GM10248 (cell line): ENCODE results near the gene LSM14A.

ENCODE experiments used
- CTCF ChIA-PET: fragments of 300-600 bp; sonication (Branson Sonifier 250); formaldehyde crosslinking; extraction: SDS; loops from one replicate; lab custom pipeline; 2021; ENCODE audit warnings: antibody characterized with exemption; lab: Yijun Ruan, JAX
- POLR2A ChIA-PET: fragments of 350-650 bp; sonication (Branson Sonifier 250); formaldehyde crosslinking; extraction: SDS; loops from one replicate; lab custom pipeline; 2020; ENCODE audit warnings: antibody characterized with exemption; lab: Yijun Ruan, JAX
- DNase-seq: peaks from one replicate; pipeline ENCODE4 v3.0.0; 2012; ENCODE audit errors: extremely low spot score
- TF ChIP-seq, protein P1 (sequence below): IDR thresholded peaks from 2 replicates; pipeline ENCODE4 v1.5.1; 2012; ENCODE audit warnings: mild to moderate bottlenecking, low read depth; ENCODE audit errors: extremely low read depth, missing control alignments, control extremely low read depth

LSM14A gene

DNA sequence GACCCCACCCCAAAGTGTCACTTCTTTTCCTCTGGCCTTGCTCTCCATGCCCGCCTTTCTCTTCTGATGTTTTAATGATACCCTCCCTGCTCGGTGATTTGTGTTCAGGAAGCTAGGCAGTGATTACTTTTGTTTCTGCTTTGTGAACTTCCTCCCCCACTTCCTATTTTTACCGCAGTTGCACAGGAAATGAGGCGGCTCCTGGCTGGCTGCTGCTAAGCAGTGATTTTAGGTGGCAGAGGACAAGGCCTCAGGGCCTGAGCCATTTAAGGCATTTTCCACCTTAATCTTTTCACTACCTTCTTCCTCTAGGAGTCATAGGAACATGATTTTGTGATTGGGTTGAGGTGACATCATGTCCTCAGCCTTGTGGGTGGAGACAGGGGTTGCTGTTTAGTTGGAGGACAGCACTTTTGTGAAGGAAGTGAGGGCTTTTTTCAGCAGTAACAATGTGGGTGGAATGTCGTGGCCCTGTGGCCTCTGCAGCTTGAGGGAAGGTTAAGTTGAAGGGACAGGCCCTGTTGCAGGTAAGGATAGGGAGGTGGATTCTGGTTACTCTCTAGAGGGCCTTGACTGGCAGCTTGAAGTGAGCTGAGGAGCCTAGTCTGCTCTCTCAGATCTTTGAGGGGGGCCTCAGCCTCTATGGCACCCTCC lies 97.8 kb downstream of the LSM14A start:
- TF ChIP-seq, protein P1, sequence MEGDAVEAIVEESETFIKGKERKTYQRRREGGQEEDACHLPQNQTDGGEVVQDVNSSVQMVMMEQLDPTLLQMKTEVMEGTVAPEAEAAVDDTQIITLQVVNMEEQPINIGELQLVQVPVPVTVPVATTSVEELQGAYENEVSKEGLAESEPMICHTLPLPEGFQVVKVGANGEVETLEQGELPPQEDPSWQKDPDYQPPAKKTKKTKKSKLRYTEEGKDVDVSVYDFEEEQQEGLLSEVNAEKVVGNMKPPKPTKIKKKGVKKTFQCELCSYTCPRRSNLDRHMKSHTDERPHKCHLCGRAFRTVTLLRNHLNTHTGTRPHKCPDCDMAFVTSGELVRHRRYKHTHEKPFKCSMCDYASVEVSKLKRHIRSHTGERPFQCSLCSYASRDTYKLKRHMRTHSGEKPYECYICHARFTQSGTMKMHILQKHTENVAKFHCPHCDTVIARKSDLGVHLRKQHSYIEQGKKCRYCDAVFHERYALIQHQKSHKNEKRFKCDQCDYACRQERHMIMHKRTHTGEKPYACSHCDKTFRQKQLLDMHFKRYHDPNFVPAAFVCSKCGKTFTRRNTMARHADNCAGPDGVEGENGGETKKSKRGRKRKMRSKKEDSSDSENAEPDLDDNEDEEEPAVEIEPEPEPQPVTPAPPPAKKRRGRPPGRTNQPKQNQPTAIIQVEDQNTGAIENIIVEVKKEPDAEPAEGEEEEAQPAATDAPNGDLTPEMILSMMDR: no peak
- ChIA-PET POLR2A (no interaction called here), CTCF (interaction anchor here (1.5 to 3.8 kb wide), 2 partner anchors 9 to 66 kb away, joined by 4 to 15 read pairs; no protein-coding TSS in a partner anchor)
- peak; percentile 64 for DNase-seq

DNA sequence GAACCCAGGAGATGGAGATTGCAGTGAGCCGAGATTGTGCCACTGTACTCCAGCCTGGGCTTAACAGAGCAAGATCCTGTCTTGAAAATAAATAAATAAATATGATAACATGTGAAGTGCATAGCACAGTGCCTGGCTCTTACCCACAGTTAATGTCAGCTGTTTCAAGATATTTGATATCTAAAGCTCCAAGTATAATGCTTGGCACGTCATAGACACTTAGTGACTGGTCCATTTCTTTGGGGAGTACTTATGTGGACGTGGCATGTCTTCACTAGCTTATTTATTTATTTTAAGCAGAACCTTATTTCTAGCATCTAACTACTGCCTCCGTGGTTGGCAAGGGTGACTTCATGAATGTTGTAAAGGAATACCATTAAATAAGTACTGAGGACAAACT lies 100.8 kb downstream of the LSM14A start:
- ChIA-PET CTCF (interaction anchor here (1.6 to 3.8 kb wide), 4 partner anchors 10 to 65 kb away, joined by 4 to 15 read pairs (median 5); no protein-coding TSS in a partner anchor), POLR2A (no interaction called here)
- DNase-seq: no peak
- TF ChIP-seq, protein P1: no peak

DNA sequence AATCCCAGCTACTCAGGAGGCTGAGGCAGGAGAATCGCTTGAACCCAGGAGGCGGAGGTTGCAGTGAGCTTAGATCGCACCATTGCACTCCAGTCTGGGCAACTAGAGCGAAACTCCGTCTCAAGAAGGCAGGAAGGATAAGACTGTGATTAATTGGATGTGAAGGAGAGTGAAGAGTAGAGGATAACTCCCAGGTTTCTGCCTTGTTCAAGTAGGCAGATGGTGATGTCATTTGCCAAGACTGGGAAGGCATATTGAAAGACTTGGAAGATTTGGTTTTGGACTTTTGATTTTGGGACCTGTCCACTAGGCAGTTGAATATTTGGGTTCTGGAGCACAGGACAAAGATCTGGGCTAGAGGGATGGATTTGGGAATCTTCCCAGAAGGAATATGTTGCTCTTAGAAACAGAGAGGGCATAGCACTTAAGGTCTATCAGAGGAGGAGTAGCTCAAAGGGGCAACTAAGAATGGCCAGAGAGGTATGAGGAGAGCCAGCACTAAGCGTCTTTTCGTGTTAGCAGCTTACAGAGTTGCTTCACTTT lies 102.1 kb downstream of the LSM14A start:
- ChIA-PET POLR2A (no interaction called here), CTCF (interaction anchor here (1.3 to 1.8 kb wide), 3 partner anchors 8 to 62 kb away, joined by 3 to 5 read pairs (median 5); no protein-coding TSS in a partner anchor)

DNA sequence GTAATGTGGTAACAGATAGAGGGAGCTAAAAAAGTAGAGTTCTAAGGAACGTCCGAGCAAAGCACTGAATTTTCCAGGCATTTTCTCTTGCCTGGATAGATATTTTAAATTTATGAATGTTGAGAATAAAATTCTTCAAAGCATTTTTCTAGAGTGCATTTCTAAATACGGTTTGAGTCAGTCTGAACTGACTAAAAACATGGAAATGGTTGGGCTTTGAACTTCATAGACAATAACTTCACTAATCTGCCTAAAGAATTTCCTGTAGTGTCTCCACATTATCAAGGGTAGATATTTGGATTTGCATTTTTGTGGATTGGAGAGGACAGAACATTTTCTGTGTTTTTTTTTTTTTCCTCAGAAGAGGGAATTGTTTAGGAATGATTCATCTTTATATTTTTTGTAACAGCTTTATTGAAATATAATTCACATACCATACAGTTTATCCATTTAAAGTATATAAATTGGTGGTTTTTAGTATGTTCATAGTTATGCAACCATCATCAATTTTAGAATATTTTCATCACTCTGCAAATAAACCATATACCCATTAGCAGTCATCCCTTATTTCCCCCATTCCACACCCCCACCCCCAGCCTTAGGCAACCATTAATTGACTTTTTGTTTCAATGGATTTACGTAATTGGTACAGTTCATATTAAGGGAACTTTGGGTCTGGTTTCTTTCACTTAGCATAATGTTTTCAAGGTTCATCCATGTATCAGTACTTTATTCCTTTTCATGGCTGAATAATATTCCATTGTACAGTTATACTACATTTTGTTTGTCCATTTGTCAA lies 102.7 kb downstream of the LSM14A start:
- ChIA-PET POLR2A (no interaction called here), CTCF (interaction anchor here (1.3 kb wide), 1 partner anchor 61 kb away, joined by 3 read pairs; no protein-coding TSS in a partner anchor)
- TF ChIP-seq, protein P1: no peak
- DNase-seq: no peak

More for the DNA sequence above, 102.1 kb downstream of the LSM14A start:
- no peak for DNase-seq
- TF ChIP-seq, protein P1: no peak

DNA sequence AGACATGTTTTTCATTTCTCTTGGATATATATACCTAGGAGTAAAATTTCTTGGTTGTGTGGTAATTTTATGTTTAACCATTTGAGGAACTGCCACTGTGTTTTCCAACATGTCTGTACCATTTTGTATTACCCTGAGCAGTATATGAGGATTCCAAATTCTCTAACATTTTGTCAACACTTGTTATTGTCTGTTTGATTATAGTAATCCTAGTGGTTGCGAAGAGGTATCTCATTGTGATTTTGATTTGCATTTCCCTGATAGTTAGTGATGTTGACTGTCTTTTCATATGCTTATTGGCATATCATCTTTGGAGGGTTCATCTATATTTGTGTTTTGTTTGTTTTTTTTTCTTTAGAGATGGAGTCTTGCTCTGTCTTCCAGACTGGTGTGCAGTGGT lies 103.4 kb downstream of the LSM14A start:
- ChIA-PET POLR2A (no interaction called here), CTCF (no interaction called here)
- no peak for DNase-seq
- TF ChIP-seq, protein P1: no peak

DNA sequence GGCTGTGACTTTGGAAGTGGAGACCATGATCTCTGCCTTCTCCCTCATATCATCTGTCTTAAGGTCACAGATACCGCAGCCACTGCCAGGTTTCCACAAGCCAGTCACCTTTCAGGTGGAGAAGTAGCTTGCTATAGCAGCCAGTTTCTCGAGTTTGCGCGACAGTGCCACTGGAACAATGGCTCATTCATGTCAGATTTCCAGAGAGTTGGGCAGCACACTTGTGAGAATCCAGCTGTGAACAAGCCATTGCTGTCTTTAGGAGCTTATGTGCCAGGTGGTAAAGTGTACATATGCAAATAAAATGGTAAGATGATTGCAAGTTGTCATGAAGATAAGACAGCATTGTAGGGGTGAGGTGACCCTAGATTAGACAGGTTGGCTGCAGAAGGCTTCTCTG lies 104.3 kb downstream of the LSM14A start:
- no peak for DNase-seq
- CTCF ChIA-PET: interaction anchor here (0.8 kb wide), 1 partner anchor 27 kb away, joined by 3 read pairs; no protein-coding TSS in a partner anchor
- TF ChIP-seq, protein P1: no peak
- POLR2A ChIA-PET: interaction anchor here (0.6 kb wide), 1 partner anchor 100 kb away, joined by 3 read pairs; no protein-coding TSS in a partner anchor
